Type B pancreatic cell (in vitro differentiated cells): ENCODE results near the gene SAMD13. TPM values are rescaled to one million over a fixed set of nuclear protein-coding genes. Genes with fewer than 3 reads are reported as not detected.
A peak's percentile ranks its signal among the peaks of the same experiment; 100 is the strongest.

Experiments
- DNase-seq: peaks from one replicate; pipeline ENCODE4 v3.0.0; 2021; ENCODE audit warnings: mixed read lengths; ENCODE audit not compliant: unreplicated experiment; ENCODE audit errors: extremely low spot score
- H3K27ac Mint-ChIP-seq: 2 replicates; pipeline ENCODE4 v1.8.0; 2021; ENCODE audit warnings: mild to moderate bottlenecking, mixed read lengths
- H3K27me3 Mint-ChIP-seq: 2 replicates; pipeline ENCODE4 v1.8.0; 2021; ENCODE audit warnings: mixed read lengths
- H3K36me3 Mint-ChIP-seq: 2 replicates; pipeline ENCODE4 v1.8.0; 2021; ENCODE audit warnings: mixed read lengths
- H3K4me1 Mint-ChIP-seq: one replicate; pipeline ENCODE4 v1.8.0; 2021; ENCODE audit warnings: mixed read lengths; ENCODE audit not compliant: unreplicated experiment
- H3K4me3 Mint-ChIP-seq: 2 replicates; pipeline ENCODE4 v1.8.0; 2021; ENCODE audit warnings: mild to moderate bottlenecking, mixed read lengths
- H3K9me3 Mint-ChIP-seq: 2 replicates; pipeline ENCODE4 v1.8.0; 2021; ENCODE audit warnings: mixed read lengths
- total RNA-seq: library from RNA; stranded (reverse); gene quantifications from 2 replicates; pipeline ENCODE4 v1.2.1, GENCODE V29; 2021; ENCODE audit warnings: low replicate concordance
- TF ChIP-seq, protein P1 (sequence below): fragments of 200-600 bp; sonication (generic); conservative IDR thresholded peaks from 2 replicates; pipeline ENCODE4 v1.5.0; 2021; ENCODE audit warnings: antibody characterized with exemption, mild to moderate bottlenecking

SAMD13 gene
- total RNA-seq, 1 donor from 2014 or later, result 6.0 TPM

DNA sequence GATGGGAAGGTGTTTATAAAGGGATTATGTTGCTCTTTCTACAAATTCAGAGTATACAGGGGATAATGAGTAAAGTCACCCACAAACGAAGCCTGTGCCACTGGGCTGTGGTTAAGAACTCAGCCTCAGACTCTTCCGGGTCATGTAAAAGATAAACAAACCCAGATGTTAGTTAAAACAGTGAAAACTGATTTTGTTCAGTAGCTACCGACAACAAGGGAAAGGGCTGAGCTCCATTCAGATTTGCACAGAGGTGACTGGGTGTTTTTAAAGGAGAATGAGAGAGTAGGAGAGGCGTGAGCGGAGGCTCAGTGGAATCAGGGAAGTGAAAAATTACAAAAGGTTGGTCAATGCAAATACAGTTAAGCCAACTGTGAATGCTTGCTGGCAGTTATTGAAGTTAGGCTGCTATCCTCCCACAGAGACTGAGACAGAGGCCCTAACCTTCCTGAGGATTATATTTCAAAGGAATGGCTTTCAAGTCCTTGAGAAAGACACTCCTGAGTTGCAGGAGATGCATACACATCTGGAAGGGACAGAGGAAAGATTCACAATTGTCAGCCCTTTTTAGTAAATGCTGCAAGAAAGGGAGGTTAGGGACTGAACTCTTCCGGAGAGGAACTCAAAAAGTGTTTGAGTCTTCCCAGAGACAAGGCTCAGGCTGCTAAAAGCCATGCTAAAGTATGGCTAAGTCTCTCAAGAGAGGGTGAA is 29.9 kb upstream of the SAMD13 start:
- no peaks in the 10 kb centered on the region for H3K27me3 Mint-ChIP-seq
- peak overlapping the region; percentile 93 for H3K27ac Mint-ChIP-seq
- TF ChIP-seq, protein P1, sequence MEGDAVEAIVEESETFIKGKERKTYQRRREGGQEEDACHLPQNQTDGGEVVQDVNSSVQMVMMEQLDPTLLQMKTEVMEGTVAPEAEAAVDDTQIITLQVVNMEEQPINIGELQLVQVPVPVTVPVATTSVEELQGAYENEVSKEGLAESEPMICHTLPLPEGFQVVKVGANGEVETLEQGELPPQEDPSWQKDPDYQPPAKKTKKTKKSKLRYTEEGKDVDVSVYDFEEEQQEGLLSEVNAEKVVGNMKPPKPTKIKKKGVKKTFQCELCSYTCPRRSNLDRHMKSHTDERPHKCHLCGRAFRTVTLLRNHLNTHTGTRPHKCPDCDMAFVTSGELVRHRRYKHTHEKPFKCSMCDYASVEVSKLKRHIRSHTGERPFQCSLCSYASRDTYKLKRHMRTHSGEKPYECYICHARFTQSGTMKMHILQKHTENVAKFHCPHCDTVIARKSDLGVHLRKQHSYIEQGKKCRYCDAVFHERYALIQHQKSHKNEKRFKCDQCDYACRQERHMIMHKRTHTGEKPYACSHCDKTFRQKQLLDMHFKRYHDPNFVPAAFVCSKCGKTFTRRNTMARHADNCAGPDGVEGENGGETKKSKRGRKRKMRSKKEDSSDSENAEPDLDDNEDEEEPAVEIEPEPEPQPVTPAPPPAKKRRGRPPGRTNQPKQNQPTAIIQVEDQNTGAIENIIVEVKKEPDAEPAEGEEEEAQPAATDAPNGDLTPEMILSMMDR, result no peak
- peak overlapping the region; percentile 76 for H3K4me3 Mint-ChIP-seq
- no peak for DNase-seq
- peaks cover 12% of the 10 kb centered on the region for H3K36me3 Mint-ChIP-seq
- peaks cover 36% of the 10 kb centered on the region for H3K4me1 Mint-ChIP-seq
- peaks cover 7% of the 10 kb centered on the region for H3K9me3 Mint-ChIP-seq

DNA sequence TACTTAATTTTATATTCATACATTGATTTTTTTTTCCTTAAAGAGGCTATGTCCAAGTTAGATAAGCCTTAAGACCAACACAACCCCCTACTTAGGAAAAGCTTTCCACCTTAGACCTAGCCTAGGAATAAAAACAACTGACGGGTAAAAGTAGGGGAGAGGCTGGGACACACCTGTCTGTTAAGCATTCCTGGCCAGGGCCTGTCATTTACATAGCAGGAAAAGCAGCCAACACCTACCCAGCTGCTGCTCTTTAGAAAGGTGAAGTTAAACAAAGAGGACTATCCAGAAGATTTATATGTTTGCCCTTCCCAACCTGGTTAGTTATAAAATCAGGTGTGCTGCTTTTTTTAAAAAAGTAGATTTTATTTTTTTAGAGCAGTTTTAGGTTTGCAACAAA is 29.1 kb upstream of the SAMD13 start:
- no peak for DNase-seq
- Mint-ChIP-seq H3K9me3 (peaks cover 7% of the 10 kb centered on the region), H3K27me3 (no peaks in the 10 kb centered on the region), H3K36me3 (peaks cover 12% of the 10 kb centered on the region), H3K27ac (peak overlapping the region; percentile 93), H3K4me3 (peak overlapping the region; percentile 53), H3K4me1 (peaks cover 36% of the 10 kb centered on the region)
- TF ChIP-seq, protein P1, result no peak

DNA sequence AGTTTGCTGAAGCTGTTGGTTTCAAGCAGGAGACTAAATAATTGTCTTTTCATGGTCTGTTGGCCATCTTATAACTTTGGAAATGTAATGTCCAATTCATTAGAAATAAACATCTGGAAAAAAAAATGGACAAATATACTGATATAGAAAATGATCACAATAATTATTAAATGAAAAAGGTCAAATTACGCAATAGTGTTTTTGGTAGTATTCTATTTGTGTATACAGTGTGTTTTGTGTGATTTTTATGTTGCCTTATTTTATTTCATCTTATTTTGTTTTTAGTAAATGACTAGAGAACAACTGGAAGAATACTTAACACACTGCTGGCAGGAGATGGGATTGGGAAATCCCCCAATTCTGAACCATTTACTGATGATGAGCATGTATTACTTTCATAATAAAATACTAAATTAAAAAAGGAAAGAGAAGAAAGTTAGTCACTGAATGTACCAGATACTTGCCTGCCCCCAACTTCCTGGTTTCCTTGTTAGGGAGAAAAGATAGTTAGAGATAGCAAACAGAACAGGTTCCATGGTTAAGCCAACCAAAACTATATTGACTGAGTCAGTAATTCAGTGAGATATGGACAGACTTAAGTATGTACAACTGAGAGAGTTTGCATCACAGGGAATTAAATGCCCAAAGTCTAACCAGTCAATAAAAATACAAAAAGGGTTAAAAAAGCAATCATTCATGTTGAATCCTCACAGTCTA is 24.0 kb upstream of the SAMD13 start:
- DNase-seq, result no peak
- TF ChIP-seq, protein P1, result no peak
- no peak overlapping the region for H3K4me3 Mint-ChIP-seq
- H3K9me3 Mint-ChIP-seq, result no peaks in the 10 kb centered on the region
- H3K4me1 Mint-ChIP-seq, result peaks cover 6% of the 10 kb centered on the region
- no peak overlapping the region for H3K27ac Mint-ChIP-seq
- H3K27me3 Mint-ChIP-seq, result no peaks in the 10 kb centered on the region
- H3K36me3 Mint-ChIP-seq, result peaks cover 8% of the 10 kb centered on the region

DNA sequence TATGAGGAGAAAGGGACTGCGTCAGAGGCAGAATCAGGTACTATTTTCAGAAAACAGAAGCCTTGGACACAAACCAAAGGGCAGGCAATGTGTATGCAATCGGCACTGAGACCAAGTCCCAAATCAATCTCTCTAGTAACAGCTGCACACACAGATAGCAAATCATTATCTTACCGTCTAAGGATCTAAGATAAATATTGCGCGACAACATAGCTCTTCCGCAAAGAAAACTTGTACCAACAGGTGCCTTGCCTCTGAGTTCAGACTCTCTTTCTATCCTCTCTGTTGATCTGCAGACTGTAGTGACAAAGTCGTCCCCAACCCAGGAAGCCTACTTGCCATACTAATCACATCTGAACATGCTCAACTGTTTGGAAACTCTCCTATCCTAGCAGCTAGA is 22.6 kb upstream of the SAMD13 start:
- DNase-seq, result no peak
- peak overlapping the region; percentile 39 for H3K27ac Mint-ChIP-seq

DNA sequence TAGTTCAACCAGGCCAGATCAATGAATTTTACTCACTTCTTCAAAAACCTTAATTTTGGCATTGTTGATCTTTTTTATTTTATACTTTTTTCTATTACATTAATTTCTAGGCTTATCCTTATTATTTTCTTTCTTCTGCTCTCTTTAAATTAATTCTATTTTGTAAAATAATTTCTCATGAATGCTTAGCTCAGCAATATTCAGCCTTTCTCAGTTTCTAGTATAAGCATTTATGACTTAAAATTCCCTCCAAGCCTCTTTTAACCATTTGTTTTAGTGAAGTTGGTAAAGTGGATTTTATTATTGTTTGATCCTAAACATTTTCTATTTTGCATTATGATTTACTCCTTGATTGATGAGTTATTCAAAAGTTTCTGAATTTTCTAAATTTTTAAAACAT is 20.6 kb upstream of the SAMD13 start:
- no peak for DNase-seq
- Mint-ChIP-seq H3K36me3 (peaks cover under 1% of the 10 kb centered on the region), H3K27me3 (no peaks in the 10 kb centered on the region), H3K9me3 (peaks cover 1% of the 10 kb centered on the region), H3K4me1 (no peaks in the 10 kb centered on the region), H3K27ac (no peak overlapping the region), H3K4me3 (no peak overlapping the region)
- TF ChIP-seq, protein P1, result no peak

More for the DNA sequence above, 22.6 kb upstream of the SAMD13 start:
- Mint-ChIP-seq H3K4me3 (no peak overlapping the region), H3K36me3 (peaks cover 4% of the 10 kb centered on the region), H3K9me3 (no peaks in the 10 kb centered on the region), H3K4me1 (no peaks in the 10 kb centered on the region), H3K27me3 (no peaks in the 10 kb centered on the region)
- TF ChIP-seq, protein P1, result no peak
